ENCODE data around the gene SAMD10. TPM values are rescaled to one million over a fixed set of nuclear protein-coding genes. Genes with fewer than 3 reads are reported as not detected.

The SAMD10 gene
- polyA plus RNA-seq, 5 donors, result 5.9 to 11.0 (median 8.7) TPM

- DNase-seq, result no peak
These were observed 21.6 kb downstream of the SAMD10 start for GRCh38 chr20:63957690-63958441.

- DNase-seq, result no peak
These were observed 22.3 kb downstream of the SAMD10 start for GRCh38 chr20:63957004-63957689.

- DNase-seq, result no peak
These were observed 22.8 kb downstream of the SAMD10 start for GRCh38 chr20:63956664-63957003.

GRCh38 chr20:63955827-63956663 is 23.4 kb downstream of the SAMD10 start, which contains the start of gene UCKL1:
UCKL1 (minus strand) TSS chr20:63956416; CDS start chr20:63956372, 44 bp downstream.
- peak; percentile 88 to 91 for DNase-seq

GRCh38 chr20:63955281-63955826 is 24.1 kb downstream of the SAMD10 start:
- no peak for DNase-seq

GRCh38 chr20:63953764-63954429 is 25.5 kb downstream of the SAMD10 start:
- no peak for DNase-seq

- no peak for DNase-seq
These were observed 26.7 kb downstream of the SAMD10 start for GRCh38 chr20:63952769-63953168.

GRCh38 chr20:63952210-63952535 is 27.3 kb downstream of the SAMD10 start:
- DNase-seq, result no peak

- no peak for DNase-seq
These were observed 27.8 kb downstream of the SAMD10 start for GRCh38 chr20:63951398-63952209.

- no peak for DNase-seq
These were observed 28.6 kb downstream of the SAMD10 start for GRCh38 chr20:63950701-63951397.

- no peak for DNase-seq
These were observed 31.6 kb downstream of the SAMD10 start for GRCh38 chr20:63947638-63948456.

GRCh38 chr20:63946986-63947637 is 32.3 kb downstream of the SAMD10 start:
- DNase-seq, result no peak

GRCh38 chr20:63945921-63946920 is 33.2 kb downstream of the SAMD10 start:
- DNase-seq, result no peak

GRCh38 chr20:63945031-63945658 is 34.3 kb downstream of the SAMD10 start:
- DNase-seq, result no peak

GRCh38 chr20:63944078-63944941 is 35.1 kb downstream of the SAMD10 start:
- no peak for DNase-seq

GRCh38 chr20:63943808-63944077 is 35.7 kb downstream of the SAMD10 start:
- no peak for DNase-seq

All from right lung (tissue), 5 donors.